HG03135 (cell line): ENCODE measurements around the gene HNRNPUL1.

Experiments
- ATAC-seq: cut with Tn5 transposase; IDR thresholded peaks from one replicate; pipeline ENCODE4 v1.9.1; 2021; ENCODE audit warnings: mild to moderate bottlenecking, moderate library complexity; ENCODE audit not compliant: unreplicated experiment

HNRNPUL1 gene

DNA sequence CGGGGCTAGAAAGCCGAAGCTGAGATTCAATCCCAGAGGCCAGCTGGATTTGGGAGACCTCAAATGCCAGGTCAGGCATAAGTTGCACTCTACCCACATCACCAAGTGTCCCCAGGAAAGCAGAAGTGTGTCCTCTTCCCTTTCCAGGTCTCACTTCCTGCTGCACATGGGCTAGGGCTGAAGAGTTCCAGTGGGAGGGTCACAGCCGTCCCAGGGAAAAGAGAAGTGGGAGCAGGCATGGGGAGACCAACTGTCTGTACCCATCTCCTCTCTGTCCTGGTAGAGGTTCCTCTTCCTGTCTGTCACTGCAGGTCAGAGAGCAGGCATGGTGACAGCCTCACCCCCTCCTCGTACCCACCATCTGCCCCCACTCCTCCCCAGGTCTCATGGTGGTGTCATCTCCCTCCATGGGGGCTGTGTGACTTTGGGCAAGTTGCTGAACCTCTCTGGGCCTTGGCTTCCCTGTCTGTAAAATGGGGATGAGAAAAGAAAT lies 30.4 kb upstream of the HNRNPUL1 start:
- no peak for ATAC-seq

- ATAC-seq, result no peak
Observed at GRCh38 chr19:41234512-41235168, 29.5 kb upstream of the HNRNPUL1 start.

GRCh38 chr19:41235480-41235879 lies 28.7 kb upstream of the HNRNPUL1 start:
- no peak for ATAC-seq

GRCh38 chr19:41238244-41238643 lies 25.9 kb upstream of the HNRNPUL1 start:
- no peak for ATAC-seq

GRCh38 chr19:41239363-41239762 lies 24.8 kb upstream of the HNRNPUL1 start:
- no peak for ATAC-seq

- no peak for ATAC-seq
Observed at GRCh38 chr19:41239961-41240574, 24.1 kb upstream of the HNRNPUL1 start.

- no peak for ATAC-seq
Observed at GRCh38 chr19:41241859-41242258, 22.3 kb upstream of the HNRNPUL1 start.

DNA sequence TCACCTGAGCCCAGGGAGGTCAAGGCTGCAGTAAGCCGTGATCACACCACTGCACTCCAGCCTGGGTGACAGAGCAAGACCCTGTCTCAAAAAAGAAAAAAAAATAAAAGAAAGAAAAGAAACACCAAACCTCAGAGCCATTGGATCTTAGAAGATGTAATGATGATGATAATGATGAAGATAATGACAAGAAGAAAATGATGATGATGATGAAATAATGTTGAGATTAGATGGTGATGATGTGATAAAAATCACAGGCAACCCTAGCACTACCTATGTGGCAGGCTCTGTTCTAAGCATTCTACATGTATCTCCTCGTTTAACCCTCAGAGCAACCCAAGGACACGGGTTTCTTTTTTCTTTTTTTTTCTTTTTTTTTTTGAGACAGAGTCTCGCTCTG lies 20.1 kb upstream of the HNRNPUL1 start:
- no peak for ATAC-seq

DNA sequence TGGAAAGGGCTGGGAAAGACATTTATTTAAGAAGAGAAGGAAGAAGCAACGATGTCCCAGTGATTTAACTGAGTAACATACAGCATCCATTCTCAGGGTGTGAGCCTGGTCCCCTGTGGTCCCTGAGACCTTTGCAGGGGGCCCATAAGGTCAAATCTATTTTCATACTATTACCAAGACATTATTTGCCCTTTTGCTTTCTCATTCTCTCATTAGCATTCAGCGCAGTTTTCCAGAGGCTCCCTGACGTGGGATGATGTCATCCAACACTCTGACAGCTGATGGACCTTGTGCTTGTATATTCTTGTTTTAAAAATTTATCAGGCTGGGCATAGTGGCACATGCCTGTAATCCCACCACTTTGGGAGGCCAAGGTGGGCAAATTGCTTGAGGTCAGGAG lies 18.3 kb upstream of the HNRNPUL1 start:
- ATAC-seq, result no peak

DNA sequence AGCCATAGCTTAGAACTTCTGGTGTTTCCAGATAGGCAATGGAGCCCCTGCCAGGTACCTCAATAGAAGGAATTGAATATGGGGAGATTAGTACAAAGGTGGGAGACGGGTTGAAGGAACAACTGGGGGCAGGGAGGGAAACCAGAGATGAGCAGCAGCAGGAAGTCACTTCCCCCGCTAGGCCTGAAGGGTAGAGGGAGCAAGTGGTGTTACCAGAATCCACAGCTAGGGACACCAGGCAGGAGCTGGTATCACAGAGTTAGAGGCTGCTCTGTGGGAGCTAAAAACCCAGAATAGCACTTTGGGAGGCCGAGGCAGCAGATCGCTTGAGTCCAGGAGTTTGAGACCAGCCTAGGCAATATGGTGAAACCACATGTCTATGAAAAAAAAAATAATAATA lies 15.3 kb upstream of the HNRNPUL1 start:
- ATAC-seq, result no peak

GRCh38 chr19:41249707-41250423 lies 14.3 kb upstream of the HNRNPUL1 start:
- ATAC-seq, result no peak

DNA sequence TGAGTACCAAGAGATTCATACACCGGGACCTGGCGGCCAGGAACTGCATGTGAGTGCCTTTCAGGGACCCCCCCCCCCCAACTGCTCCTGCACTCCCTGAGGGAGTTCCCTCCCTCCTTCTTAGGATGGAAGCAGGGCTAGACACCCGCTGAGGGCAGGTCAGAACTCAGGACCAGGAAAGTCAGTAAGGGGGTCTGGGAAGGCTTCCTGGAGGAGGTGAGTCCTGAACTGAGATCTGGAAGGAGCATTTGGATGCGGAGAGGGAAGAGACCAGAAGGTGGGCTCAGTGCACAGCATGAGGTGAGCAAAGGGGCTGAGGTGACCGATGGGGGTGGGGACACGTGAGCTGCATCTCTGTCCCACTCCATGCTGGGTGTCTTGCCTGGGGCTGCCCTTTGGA lies 10.5 kb upstream of the HNRNPUL1 start:
- ATAC-seq, result no peak

DNA sequence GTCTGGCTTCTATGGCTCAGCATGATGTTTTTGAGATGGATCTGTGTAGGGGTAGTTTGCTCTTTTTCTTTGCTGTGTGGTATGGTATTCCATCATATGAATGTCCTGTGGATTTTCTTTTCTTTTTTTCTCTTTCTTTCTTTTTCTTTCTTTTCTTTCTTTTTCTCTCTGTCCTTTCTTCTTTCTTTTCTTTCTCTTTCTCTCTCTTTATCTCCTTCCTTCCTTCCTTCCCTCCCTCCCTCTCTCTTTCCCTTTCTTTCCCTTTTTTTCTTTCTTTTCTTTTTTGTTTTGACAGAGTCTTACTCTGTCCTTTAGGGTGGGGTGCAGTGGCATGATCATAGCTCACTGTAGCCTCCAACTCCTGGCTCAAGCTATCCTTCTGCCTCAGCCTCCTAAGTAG lies 9.0 kb upstream of the HNRNPUL1 start:
- ATAC-seq, result no peak

DNA sequence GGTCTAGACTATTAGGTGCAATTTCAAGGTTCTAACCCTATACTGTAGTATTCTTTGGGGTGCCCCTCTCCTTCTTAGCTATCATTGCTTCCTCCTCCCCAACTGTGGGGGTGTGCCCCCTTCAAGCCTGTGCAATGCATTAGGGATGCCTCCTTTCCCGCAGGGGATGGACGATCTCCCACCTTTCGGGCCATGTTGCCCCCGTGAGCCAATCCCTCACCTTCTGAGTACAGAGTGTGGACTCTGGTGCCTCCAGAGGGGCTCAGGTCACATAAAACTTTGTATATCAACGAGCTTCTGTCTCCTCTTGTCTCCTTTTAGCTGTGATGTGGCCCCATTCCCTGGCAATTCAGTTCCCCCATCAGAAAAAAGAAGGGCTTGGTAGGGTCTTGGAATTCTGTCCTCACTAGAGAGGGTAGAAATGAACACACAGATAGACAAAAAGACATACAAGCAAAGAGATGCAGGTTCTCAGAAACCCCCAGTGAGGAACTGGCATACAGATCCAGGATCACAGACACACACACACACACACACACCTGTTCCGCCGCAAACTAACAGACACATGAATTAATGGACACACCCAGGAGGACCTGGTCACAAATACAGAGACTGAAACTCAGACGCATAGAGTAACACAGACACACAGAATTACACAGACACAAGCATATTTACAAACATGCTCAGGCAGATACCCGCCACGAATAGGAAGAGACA lies 2.5 kb upstream of the HNRNPUL1 start:
- ATAC-seq, result no peak

- ATAC-seq, result peak; percentile 20
Observed at GRCh38 chr19:41263042-41263849, 926 bp upstream of the HNRNPUL1 start.

GRCh38 chr19:41264581-41265394 lies 616 bp downstream of the HNRNPUL1 start:
- no peak for ATAC-seq

DNA sequence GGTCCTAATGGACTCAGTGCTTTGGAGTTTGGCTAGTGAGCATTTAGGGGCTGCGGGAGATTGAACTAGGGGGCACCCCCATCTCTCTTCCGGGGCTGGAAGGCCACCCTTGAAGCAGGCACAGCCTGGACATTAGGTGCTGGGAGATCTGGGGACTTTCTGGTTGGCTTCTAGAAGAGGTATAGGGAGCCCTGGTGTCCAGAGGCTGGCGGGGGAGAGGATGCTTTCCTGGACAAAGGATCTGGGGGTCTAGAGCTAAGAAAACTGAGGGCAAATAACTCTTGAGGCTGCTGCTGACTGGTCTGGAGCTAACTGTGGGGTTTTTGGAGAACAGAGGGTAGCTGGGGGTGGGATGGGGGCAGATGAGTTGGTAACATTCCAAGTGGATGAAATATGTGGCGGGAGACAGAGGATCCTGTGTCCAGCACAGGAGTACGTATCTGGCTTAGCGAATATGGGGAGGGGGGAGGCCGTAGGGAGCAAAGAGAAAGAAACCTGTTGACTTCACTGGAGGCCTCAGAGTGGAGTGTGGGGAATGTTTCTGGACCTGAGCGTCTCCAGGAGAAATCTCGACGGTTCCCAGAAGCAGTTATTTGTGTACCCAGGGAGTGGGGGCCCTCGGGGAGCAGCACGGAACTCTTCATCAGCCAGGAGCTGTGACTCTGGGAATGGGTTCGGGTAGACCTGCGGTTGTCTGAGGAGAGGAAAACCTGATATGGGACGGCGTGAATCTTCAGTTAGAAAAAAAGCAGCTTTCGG lies 1.4 kb downstream of the HNRNPUL1 start:
- no peak for ATAC-seq

DNA sequence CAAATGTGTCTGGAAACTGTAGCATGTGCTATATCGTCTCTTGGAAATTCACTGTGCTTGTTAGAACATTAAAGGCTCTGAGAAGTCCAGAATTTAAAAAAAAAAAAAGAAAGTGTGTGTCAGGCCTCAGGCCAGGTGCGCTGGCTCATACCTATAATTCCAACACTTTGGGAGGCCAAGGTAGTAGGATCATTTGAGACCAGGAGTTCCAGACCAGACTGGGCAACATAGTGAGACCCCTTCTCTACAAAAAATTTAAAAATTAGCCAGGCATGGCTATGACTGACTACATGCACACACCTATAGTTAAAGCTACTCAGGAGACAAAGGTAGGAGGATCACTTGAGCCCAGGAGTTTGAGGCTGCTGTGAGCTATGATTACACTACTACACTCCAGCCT lies 4.9 kb downstream of the HNRNPUL1 start:
- ATAC-seq, result no peak

DNA sequence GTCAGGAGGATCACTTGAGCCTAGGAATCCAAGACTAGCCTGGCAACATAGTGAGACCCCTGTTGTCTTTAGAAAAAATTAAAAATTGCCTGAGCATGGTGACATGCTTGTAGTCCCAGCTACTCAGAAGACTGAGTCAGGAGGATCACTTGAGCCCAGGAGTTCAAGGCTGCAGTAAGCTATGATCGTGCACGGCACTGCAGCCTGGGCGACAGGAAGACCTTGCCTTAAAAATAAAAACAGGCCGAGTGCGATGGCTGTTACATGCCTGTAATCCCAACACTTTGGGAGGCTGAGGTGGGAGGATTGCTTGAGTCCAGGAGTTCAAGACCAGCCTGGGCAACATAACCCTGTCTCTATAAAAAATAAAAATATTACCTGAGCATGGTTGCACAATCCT lies 5.4 kb downstream of the HNRNPUL1 start:
- no peak for ATAC-seq
